Suprapubic skin (tissue), 4 donors: ENCODE measurements around the gene P2RX4.

Experiments
- CTCF ChIP-seq, 2 donors: fragments of 200-600 bp in 1 of 2; fragments of 450-650 bp in 1 of 2; sonication (generic) in 1 of 2; IDR thresholded peaks; one replicate each; pipeline ENCODE4 v1.5.1; 2016 to 2019; ENCODE audit warnings: antibody characterized with exemption in 2 of 2, mild to moderate bottlenecking in 1 of 2, moderate library complexity in 1 of 2
- POLR2A ChIP-seq, 2 donors: fragments of 450-650 bp; IDR thresholded peaks; one replicate each; pipeline ENCODE4 v1.6.1; 2017; ENCODE audit warnings: antibody characterized with exemption in 2 of 2, mild to moderate bottlenecking in 2 of 2, moderate library complexity in 2 of 2
- POLR2AphosphoS5 ChIP-seq, 3 donors: sonication (generic); formaldehyde crosslinking; IDR thresholded peaks; one replicate each; pipeline ENCODE4 v1.6.1; 2017; ENCODE audit warnings: antibody characterized with exemption in 3 of 3

GRCh38 chr12:121214855-121215745, 5.2 kb downstream of the P2RX4 start:
- no peak for TF ChIP-seq POLR2A (IDR thresholded peaks at IDR 0.05)
- no peak for TF ChIP-seq CTCF (IDR thresholded peaks at IDR 0.05)
- TF ChIP-seq POLR2AphosphoS5 (IDR thresholded peaks at IDR 0.05) = no peak
